ENCODE measurements around the gene SERPINB8. TPM values are rescaled to one million over a fixed set of nuclear protein-coding genes. Genes with fewer than 3 reads are reported as not detected.
"Not testable (repeated sequence)": the region's sequence is repeated elsewhere in the genome, so short reads cannot be mapped to it uniquely, and the experiment has no call there.

Gene SERPINB8, protein sequence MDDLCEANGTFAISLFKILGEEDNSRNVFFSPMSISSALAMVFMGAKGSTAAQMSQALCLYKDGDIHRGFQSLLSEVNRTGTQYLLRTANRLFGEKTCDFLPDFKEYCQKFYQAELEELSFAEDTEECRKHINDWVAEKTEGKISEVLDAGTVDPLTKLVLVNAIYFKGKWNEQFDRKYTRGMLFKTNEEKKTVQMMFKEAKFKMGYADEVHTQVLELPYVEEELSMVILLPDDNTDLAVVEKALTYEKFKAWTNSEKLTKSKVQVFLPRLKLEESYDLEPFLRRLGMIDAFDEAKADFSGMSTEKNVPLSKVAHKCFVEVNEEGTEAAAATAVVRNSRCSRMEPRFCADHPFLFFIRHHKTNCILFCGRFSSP
- 1.6 TPM for total RNA-seq
- long read RNA-seq = 0 reads

DNA sequence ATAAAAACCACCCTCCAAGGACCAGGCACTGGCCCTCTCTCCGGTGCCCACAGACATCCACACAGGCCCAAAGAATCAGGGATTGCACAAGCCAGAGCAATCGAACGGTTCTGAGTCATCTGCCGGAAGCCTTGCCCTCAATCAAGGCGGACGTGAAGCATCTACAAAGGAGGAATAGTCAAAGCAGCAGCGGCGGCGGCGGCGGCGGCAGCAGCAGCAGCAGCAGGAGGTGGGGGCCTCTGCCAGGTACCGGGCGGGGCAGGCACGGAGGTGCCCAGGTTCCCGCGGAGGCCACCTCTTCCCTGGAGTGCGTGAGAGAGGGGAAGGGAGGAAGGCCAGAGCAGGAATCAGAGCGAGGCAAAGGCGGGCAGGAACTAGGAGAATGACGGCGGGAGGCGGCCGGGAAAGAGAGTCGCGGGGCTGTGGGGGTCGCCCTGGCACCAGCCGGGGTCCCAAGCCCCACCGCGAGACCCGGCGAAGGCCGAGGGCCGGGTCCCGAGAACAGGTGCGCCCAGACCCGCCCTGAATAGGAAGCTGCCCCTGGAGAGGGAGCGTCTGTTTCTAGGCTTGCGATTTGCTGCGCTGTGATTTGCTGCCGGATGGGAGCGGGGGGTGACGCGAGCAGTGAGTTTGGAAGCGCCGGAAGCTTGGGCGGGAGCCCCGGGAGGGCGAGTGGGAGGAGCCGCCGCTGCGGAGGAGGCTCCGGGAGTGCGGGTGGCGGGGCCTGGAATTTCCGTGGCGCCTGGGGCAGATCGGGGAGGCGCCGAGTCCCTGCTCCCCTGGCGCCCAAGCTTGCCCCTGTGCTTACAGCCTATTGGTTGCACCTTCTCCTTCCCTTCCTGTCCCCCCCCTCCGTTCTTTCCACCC is at the start of gene SERPINB8:
Gene SERPINB8, plus strand, starts transcription at position 140 of the 867 bp plus-strand sequence. CDS start 8,228 bp downstream, outside the sequence.
- ATAC-seq (ENCODE audit: poor library complexity) = peak; percentile 99
- intact Hi-C loops (cut with DNase I) = no loop called here
- peak; percentile 96 for DNase-seq

DNA sequence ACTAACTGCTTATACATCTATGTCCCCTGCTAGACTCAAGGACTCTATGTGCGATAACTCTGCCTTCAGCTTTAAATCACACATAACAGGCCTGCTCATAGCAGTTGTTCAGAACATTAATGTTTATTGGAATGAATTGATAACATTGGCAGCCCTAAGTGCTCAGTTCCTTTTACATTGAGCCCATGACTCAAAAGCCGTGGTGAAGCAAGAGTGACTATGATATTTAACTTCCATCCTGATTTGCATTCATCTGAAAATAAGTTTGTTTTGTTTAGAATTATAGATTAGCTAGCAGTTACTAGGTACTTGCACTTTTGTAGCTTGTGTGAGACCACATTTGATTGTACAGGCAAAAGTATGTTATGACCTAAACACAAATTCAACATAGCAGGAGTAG is 47.8 kb upstream of the SERPINB8 start:
- no peak for DNase-seq
- intact Hi-C loops (cut with DNase I) = no loop called here

DNA sequence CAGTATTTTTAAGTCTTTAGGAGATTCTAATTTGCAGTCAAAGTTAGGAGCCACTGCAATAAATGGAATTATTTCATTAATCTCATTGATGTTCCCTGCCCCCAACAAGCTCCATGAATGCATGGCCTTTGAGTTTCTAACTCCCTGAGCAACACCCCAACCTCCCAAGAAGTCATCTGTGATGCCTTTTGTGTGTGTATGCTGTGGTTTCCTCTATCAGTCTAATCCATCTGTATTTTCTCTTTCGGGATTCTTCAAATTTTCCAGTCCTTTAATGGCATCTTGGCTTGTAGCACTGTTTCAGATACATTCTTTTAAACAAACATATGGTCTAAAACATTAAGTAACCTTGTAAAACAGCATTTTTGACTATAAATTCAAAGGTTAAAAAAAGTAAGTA is 45.3 kb upstream of the SERPINB8 start:
- intact Hi-C loops (cut with DNase I) = no loop called here
- ATAC-seq (ENCODE audit: poor library complexity) (no peak), DNase-seq (no peak)

More for the DNA sequence above, 47.8 kb upstream of the SERPINB8 start:
- ATAC-seq (ENCODE audit: poor library complexity) = no peak

DNA sequence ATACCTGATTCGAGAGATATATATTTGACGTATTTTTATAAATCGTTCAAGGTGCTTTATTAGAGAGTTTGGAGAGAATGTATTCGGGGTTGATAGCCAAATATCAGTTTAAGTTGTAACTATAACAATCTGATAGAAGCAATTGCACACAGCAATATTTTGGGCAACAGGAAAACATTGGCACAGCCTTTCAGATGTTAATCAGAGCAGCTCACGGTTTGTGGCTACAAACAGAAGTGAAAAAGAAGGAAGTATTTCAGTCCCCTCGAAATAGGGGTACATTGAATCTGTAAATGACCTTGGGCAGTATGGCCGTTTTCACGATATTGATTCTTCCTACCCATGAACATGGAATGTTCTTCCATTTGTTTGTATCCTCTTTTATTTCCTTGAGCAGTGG is 41.5 kb upstream of the SERPINB8 start:
- intact Hi-C loops (cut with DNase I) = no loop called here
- ATAC-seq (ENCODE audit: poor library complexity) (no peak), DNase-seq (no peak)

DNA sequence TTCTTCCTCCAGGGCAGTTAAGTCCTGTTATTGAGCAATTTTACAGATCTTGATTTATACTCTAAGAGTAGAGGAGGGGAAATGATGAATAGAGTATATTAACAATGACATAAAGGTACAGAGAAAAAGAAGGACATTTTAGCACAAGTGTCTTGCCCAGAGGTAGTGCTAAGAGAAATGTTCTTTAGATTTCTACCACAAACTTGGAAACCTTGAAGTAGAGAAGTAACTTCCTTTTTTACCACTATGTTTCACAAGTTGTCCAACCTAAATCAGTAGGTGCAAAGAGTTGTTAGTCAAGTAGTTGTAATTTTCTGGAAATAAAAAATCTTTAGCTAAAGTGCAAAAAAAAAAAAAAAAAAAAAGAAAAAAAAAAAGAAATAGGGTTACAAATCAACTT is 40.5 kb upstream of the SERPINB8 start:
- ATAC-seq (ENCODE audit: poor library complexity); DNase-seq; intact Hi-C loops (cut with DNase I): not testable (repeated sequence)

DNA sequence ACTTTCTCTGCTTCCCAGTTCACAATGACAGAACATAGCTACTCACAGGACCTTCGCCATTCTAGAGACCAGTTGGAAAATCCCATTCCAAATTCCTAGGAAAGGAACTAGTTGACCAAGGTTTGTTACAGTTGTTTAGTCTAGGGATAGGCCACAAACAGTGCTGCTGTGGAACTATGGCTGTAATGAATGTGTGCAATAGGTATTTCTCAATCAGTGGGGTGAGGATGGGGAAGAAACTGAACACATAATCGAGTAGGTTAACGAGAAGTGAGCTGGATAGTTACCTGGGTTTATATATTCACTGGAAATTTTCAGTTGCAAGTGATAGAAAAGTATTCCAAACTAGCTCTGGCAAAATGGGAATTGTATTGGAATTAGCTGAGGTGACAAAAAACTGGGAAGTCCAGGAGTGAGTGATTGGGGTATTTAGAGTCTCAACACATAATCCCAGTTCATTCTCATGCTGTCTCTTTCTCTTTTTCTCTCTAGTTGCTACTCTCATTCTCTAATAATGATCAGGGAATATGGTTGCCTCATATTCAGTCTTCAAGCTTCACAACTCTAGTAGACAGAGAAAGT is 39.0 kb upstream of the SERPINB8 start:
- ATAC-seq (ENCODE audit: poor library complexity) (no peak), DNase-seq (no peak)
- intact Hi-C loops (cut with DNase I) = loop anchor here (10.0 kb wide), 1 partner anchor 416 kb away; no protein-coding TSS in a partner anchor

DNA sequence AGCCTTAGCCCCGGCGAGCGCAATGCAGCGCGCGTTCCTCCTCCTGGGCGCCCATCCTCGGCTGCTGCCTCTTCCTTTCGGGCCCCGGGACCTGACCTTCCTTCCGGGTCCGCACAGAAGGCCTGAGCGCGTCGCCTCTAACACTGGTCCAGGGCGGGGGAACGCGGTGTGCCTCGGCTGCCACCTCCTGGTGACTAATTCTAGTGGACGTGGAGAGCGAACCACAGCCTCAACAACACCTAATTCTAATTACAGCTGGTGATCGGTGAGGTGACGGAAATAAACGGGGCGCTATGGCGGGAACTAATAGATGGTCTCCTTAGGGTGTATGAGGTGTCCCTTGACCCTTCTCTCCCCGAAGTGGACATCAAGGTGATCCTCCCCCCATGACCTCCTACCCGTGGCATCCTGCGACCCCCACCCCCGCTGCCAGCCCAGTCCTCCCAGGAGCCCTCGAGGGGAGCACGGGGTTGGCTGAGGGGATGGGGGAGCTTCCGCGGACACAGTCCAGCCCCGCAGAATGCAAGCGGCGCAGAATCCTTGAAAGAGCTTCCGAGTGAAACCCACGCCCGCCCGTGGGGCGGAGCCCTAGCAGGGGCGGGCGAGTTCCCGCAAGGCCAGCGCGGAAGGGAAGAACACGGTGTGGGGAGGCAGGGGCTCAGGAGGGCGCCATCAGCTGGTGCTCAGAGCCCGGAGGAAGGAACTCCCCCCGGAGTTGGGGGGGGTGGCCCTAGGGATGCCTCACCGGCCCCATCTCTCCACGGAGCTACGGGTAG is 33.5 kb upstream of the SERPINB8 start:
- DNase-seq = peak; percentile 92
- peak; percentile 100 for ATAC-seq (ENCODE audit: poor library complexity)
- intact Hi-C loops (cut with DNase I) = loop anchor here (5.0 to 10.0 kb wide), 2 partner anchors 114 to 422 kb away; no protein-coding TSS in a partner anchor

DNA sequence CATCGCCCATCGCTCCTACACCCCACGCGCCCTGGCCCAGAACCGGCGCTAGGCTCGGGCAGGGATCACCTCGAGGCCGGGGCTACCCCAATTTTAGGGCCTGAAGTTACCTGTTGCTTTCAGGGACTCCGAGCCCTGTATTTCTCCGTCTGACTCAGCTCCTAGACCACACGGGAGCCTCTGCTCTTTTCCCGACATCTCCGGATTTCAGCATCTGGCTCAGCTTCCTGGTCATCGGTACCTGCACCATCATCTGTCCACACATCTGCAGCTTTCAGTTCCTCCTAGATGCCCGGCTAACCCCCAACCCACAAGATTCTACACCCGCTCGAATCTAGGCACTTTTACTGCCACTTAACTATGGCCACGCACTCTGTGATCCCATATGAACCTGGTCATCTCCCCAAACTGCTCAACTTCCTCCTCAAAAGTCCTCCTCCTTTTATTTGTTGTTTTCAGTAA is 32.9 kb upstream of the SERPINB8 start:
- DNase-seq = no peak
- intact Hi-C loops (cut with DNase I) = loop anchor here (5.0 to 10.0 kb wide), 2 partner anchors 115 to 422 kb away; no protein-coding TSS in a partner anchor
- ATAC-seq (ENCODE audit: poor library complexity) = no peak

DNA sequence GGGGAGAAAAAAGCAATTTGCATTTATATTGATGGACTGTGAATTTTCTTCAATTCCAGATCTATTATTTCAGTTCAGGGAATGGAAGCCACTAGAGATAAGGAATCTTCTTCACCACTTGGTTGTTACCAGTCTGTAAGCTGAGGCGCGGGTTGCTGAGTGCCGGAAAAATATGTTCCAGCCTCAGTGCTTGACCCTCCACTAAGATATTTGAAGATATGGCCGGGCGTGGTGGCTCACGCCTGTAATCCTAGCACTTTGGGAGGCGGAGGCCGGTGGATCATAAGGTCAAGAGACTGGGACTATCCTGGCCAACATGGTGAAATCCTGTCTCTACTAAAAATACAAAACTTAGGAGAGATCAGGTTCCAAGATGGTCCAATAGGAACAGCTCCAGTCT is 29.9 kb upstream of the SERPINB8 start:
- ATAC-seq (ENCODE audit: poor library complexity) (no peak), DNase-seq (no peak)
- intact Hi-C loops (cut with DNase I) = no loop called here

DNA sequence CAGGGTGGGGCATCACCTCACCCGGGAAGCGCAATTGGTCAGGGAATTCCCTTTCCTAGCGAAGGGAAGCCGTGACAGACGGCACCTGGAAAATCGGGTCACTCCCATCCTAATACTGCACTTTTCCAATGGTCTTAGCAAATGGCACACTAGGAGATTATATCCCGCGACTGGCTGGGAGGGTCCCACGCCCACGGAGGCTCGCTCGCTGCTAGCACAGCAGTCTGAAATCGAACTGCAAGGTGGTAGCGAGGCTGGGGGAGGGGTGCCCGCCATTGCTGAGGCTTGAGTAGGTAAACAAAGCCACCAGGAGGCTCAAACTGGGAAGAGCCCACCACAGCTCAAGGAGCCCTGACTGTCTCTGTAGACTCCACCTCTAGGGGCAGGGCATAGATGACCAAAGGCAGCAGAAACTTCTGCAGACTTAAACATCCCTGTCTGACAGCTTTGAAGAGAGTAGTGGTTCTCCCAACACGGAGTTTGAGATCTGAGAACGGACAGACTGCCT is 29.3 kb upstream of the SERPINB8 start:
- ATAC-seq (ENCODE audit: poor library complexity); intact Hi-C loops (cut with DNase I): not testable (repeated sequence)

DNA sequence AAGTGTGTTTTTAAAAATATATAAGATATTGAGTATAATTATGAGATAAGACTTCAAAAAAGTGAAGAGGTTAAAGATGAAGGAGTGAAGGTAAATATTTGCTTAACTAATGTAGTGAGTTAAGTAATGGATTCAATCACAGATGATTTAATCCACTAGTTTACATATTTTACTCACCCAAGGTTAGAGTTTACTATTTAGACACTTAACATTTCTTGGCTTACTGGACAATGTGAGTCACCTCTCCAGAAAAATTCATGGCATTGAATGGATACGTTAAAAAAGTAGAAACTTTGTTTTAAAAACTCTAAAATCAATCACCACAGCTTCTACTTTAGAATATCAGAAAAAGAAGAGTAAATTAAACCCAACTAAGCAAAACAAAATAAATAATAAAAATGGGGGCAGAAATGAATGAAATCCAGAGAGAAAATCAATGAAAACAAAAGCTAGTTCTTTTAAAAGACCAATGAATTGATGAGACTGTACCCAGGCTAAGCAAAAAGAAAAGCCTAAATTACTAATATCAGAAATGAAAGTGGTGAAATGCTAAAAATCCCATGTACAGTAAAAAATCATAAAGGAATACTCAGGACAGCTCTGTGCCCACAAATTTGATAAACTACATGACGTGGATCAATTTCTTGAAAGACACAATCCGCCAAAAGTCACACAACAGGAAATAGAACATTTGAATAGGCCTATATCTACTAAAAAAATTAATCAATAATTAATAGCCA is 22.7 kb upstream of the SERPINB8 start:
- intact Hi-C loops (cut with DNase I) = no loop called here
- ATAC-seq (ENCODE audit: poor library complexity) = no peak

More for the DNA sequence above, 29.3 kb upstream of the SERPINB8 start:
- not testable (repeated sequence) for DNase-seq

DNA sequence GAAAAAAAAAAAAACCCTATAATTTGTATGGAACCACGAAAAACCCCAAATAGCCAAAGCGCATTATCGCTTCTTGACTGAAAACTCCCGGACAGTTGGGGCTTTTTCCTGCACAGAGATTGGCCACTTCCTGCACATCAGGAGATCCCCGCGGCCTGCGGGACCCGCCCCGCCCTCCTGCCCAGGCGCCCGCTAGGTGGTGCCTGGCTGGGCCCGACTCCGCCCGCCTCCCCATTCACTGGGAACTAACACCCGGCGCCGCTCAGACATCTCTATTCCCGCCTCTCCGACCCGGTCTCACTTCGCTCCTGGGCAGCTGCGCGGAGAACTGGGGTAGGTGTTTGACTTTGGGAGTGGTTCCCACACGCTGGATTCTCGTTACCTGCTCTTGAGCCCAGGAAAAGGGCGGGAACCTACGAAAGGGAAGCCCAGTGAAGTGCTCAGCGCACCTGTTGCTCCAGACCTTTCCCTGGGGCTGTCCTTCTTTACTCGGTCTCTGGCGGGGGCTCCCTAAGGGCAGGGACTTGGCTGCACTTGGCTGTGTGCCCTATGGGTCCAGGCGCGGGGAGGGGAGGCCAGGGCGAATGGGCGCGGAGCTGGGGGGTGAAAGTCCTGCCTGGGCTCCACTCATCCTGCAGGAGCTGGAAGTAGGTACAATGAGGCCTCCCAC is 20.7 kb upstream of the SERPINB8 start, which contains the start of gene HMSD:
Gene HMSD, plus strand, starts transcription at position 234 of the 670 bp plus-strand sequence. CDS start 4,155 bp downstream, outside the sequence.
- peak; percentile 73 for DNase-seq
- peak; percentile 94 for ATAC-seq (ENCODE audit: poor library complexity)
- intact Hi-C loops (cut with DNase I) = no loop called here

More for the DNA sequence above, 22.7 kb upstream of the SERPINB8 start:
- no peak for DNase-seq

DNA sequence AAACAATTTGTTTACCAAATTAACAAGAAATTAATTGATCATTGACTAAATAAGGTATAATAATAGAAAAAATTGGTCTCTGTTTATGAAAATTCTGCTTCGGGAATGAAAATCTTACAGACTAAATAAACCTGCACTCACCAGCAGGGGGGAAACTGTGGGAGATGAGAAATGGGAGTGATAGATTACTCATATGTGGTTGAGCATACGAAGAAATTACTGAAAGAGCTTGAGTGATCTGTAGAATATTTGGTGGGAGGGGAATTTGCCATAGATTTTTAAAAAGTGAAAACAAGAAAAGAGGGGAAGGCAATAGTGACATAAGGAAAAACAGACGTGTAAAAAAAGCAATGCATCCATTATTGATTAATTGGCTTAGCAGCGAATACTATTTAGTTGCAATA is 18.6 kb upstream of the SERPINB8 start:
- ATAC-seq (ENCODE audit: poor library complexity) (no peak), DNase-seq (no peak)
- intact Hi-C loops (cut with DNase I) = no loop called here

DNA sequence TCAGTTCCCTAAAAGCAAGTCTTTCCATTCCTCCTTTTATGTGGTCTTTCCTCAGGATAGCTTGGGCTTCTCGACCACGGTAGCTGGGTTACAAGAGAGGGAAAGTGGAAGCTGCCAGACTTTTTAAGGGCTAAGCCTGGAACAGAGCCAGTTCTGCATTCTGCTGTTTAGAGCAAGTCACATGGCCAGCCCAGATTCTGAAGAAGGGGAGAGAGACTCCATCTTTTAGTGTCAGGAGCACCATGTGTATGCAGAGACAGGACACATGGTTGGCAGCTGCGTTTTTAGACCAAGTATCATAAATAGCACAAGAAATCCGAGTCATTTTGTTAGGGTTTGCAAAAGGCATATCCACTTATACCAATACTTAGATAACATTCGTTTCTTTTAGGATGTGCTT is 16.1 kb upstream of the SERPINB8 start:
- intact Hi-C loops (cut with DNase I) = no loop called here
- DNase-seq (no peak), ATAC-seq (ENCODE audit: poor library complexity) (no peak)

DNA sequence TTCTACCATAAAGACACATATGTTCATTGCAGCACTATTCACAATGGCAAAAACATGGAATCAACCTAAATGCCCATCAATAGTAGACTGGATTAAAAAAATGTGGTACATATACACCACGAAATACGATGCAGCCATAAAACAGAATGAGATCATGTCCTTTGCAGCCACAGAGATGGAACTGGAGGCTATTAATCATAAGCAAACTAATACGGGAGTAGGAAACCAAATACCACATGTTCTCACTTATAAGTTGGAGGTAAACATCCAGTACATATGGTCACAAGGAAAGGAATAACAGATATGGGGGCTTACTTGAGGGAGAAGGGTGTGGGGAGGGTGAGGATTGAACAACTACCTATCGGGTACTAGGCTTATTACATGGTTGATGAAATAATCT is 13.1 kb upstream of the SERPINB8 start:
- no peak for ATAC-seq (ENCODE audit: poor library complexity)
- intact Hi-C loops (cut with DNase I) = no loop called here
- no peak for DNase-seq

DNA sequence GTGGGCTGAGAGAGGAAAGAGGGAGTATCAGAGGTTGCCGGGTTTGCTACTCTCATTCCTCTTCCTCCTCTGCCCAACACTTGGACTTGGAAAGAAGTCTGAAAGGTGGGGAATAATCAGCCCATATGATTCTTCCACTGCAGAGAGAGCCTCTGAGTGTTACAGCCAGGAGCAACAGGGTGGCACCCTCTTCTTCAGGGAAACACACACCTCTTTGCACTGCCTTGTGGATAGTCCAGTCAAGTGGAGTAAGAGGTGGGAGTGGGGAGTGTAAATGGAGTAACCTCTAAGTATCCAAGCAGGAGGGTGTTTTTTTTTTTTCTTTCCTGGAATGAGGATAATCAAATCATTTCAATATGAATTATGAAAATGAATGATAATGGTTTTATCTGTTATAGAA is 9.0 kb upstream of the SERPINB8 start:
- ATAC-seq (ENCODE audit: poor library complexity) (no peak), DNase-seq (no peak)
- intact Hi-C loops (cut with DNase I) = loop anchor here (5.0 kb wide), 1 partner anchor 36 kb away; no protein-coding TSS in a partner anchor
